ENCODE data around the gene ASTN2. TPM values are rescaled to one million over a fixed set of nuclear protein-coding genes. Genes with fewer than 3 reads are reported as not detected.
A peak's percentile ranks its signal among the peaks of the same experiment; 100 is the strongest.

Gene ASTN2
- total and polyA plus RNA-seq, 2 experiments from 2014 or later: 5.6 to 7.7 TPM

GRCh38 chr9:116656501-116656971 lies 758.3 kb downstream of the ASTN2 start:
- Histone ChIP-seq H3K4me1 (ENCODE audit: low read depth) (no peaks in the 10 kb centered on the region), H3K9me3 (ENCODE audit: low read depth) (no peaks in the 10 kb centered on the region), H3K27me3 (no peaks in the 10 kb centered on the region), H3K4me3 (no peak overlapping the region), H3K27ac (no peak overlapping the region), H3K36me3 (no peaks in the 10 kb centered on the region)
- DNase-seq (ENCODE audit: low read depth in 1 of 2, low spot score in 1 of 2): no peak
- TF ChIP-seq, protein P1, sequence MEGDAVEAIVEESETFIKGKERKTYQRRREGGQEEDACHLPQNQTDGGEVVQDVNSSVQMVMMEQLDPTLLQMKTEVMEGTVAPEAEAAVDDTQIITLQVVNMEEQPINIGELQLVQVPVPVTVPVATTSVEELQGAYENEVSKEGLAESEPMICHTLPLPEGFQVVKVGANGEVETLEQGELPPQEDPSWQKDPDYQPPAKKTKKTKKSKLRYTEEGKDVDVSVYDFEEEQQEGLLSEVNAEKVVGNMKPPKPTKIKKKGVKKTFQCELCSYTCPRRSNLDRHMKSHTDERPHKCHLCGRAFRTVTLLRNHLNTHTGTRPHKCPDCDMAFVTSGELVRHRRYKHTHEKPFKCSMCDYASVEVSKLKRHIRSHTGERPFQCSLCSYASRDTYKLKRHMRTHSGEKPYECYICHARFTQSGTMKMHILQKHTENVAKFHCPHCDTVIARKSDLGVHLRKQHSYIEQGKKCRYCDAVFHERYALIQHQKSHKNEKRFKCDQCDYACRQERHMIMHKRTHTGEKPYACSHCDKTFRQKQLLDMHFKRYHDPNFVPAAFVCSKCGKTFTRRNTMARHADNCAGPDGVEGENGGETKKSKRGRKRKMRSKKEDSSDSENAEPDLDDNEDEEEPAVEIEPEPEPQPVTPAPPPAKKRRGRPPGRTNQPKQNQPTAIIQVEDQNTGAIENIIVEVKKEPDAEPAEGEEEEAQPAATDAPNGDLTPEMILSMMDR (IDR thresholded peaks at IDR 0.05; ENCODE audit: low read depth, low read length): no peak

DNA sequence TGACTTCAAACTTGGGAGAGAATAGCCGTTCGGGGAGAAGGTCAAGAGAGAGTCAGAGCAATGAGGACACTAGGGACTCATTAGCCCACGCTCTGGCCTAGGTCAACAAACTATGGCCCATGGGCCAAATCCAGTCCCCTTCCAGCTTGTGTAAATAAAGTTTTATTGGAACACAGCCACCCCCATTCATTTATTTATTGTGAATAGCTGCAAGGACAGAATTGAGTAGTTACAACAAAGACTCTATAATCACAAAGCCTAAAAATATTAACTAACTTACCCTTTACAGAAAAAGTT lies 760.9 kb downstream of the ASTN2 start:
- H3K9me3 ChIP-seq (ENCODE audit: low read depth): no peaks in the 10 kb centered on the region
- TF ChIP-seq, protein P1 (IDR thresholded peaks at IDR 0.05; ENCODE audit: low read depth, low read length): no peak
- no peak overlapping the region for H3K27ac ChIP-seq
- no peaks in the 10 kb centered on the region for H3K27me3 ChIP-seq
- no peaks in the 10 kb centered on the region for H3K4me1 ChIP-seq (ENCODE audit: low read depth)
- DNase-seq (ENCODE audit: low read depth in 1 of 2, low spot score in 1 of 2): no peak
- H3K4me3 ChIP-seq: no peak overlapping the region
- no peaks in the 10 kb centered on the region for H3K36me3 ChIP-seq

DNA sequence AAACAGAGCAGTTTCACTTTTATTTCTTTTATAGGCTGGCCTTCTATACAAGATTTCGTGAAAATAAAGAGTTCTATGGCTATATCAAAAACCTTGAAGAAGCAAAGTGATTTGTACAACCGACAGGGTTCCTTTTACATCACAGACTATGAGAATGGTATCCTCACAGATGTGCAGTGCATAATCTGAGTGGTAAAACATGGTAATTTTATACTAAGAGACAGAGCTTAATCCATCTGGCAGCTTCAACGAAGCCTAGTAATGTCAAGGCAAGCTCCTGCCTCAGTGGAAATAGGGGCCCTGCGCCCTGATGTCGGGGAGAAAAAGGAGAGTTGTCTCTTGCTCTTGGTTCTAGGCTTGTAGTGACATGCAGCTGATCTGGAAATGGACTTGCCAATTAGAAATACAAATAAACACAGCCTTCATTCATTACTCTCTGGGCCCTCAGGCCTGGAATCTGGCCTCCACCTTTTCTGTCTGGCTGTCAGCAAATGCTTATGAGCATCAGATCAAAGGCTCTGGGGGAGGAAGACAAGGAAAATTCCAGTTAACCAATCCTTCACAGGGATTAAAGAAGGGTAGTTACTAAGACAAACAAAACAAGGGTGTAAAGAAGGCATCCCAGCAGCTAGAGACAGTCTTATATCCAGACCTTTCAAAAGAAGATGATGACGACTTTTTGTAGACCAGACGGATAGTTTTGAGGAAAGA lies 761.4 kb downstream of the ASTN2 start:
- Histone ChIP-seq H3K36me3 (no peaks in the 10 kb centered on the region), H3K4me3 (no peak overlapping the region), H3K9me3 (ENCODE audit: low read depth) (no peaks in the 10 kb centered on the region), H3K27me3 (no peaks in the 10 kb centered on the region), H3K4me1 (ENCODE audit: low read depth) (no peaks in the 10 kb centered on the region), H3K27ac (no peak overlapping the region)
- DNase-seq (ENCODE audit: low read depth in 1 of 2, low spot score in 1 of 2): no peak
- TF ChIP-seq, protein P1 (IDR thresholded peaks at IDR 0.05; ENCODE audit: low read depth, low read length): no peak

DNA sequence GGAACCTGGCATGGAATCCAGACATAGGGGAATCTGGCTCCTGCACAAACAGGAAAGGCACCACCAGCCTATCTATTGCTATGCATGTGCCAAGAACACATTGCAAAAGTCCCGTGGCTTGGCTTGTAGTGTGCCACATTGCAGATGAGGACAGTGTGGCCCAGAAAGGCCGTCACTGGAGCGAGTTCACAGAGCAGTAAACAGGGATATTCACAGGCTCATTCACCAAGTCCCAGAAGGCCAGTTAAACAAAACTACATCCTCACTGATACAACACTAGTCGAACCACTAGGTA lies 767.4 kb downstream of the ASTN2 start:
- H3K36me3 ChIP-seq: no peaks in the 10 kb centered on the region
- TF ChIP-seq, protein P1 (IDR thresholded peaks at IDR 0.05; ENCODE audit: low read depth, low read length): no peak
- no peak for DNase-seq (ENCODE audit: low read depth in 1 of 2, low spot score in 1 of 2)
- H3K27me3 ChIP-seq: no peaks in the 10 kb centered on the region
- no peaks in the 10 kb centered on the region for H3K9me3 ChIP-seq (ENCODE audit: low read depth)
- H3K27ac ChIP-seq: no peak overlapping the region
- H3K4me3 ChIP-seq: no peak overlapping the region
- H3K4me1 ChIP-seq (ENCODE audit: low read depth): no peaks in the 10 kb centered on the region

DNA sequence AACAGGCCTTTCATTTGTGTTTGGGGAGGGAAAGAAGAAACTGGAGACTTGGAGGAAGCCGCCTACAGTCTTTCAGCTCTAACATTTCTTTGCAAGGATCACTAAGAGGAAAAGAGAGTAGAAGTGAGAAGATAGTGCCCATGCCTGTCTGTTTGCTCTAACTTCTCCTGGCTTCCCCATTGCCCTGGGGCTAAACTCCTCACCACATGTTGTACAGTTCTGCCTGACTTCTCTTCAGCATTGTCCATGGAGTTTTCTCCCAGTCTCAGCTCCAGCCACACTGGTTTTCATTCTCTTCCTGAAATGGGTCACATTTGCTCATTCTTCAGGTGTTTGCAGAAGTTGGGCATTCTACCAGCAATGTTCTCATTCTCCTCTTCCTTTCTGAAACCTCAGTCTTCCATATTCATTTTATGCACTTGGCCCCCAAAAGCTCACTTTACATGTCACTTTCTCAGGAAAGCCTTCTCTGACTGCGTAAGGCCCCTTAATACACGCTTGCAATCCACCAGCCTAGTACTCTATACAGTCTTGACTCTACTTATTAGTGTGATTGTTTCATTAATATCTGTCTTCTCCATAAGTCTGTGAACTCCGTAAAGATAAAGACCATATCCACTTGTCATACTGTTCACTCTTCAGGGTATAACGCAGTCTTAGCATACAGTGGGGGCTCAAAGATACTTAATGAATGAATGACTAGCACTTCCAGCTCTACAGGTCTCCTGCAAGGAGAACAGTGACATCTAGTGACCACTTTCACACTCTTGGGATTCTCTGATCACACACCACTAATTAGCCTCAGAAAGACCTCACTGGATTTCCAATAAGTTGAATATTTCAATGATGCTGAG lies 768.0 kb downstream of the ASTN2 start:
- Histone ChIP-seq H3K9me3 (ENCODE audit: low read depth) (no peaks in the 10 kb centered on the region), H3K27me3 (no peaks in the 10 kb centered on the region), H3K36me3 (no peaks in the 10 kb centered on the region), H3K27ac (no peak overlapping the region), H3K4me3 (no peak overlapping the region), H3K4me1 (ENCODE audit: low read depth) (no peaks in the 10 kb centered on the region)
- DNase-seq (ENCODE audit: low read depth in 1 of 2, low spot score in 1 of 2): peak; percentile 45 to 79
- TF ChIP-seq, protein P1 (IDR thresholded peaks at IDR 0.05; ENCODE audit: low read depth, low read length): peak; percentile 76
